Stimulated activated CD4-positive, alpha-beta T cell treated with anti-CD3 and anti-CD28 coated beads, Interleukin-12 subunit alpha, Interleukin-12 subunit beta, amount 100 ng/mL, for 48 hours (primary cell): ENCODE results near the gene SCAMP1.

Experiments
- DNase-seq, 3 donors: peaks; one replicate each; pipeline ENCODE4 v3.0.0-alpha.2; 2020; ENCODE audit warnings: low read depth in 2 of 3, low spot score in 1 of 3

Gene SCAMP1

DNA sequence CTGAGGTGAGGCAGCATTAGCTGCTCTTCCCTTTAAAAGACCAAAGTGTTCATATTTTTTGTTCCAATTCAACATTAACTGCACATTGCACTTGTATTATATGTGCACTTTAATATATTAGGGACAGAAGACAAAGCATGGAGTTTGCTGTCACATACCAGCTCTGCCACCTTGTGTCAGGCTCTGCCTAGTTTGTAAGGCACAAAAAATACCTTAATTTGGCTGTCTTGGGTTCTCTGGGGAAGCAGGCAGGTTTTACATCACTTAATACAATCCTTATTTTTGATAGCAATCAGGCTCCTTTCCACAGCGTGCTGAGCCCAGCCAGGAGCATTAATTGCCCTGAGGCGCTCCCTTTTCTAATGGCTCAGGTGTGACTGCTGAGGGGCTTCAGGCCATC is 131.8 kb downstream of the SCAMP1 start:
- DNase-seq = no peak

GRCh38 chr5:78492650-78493049 is 132.2 kb downstream of the SCAMP1 start:
- no peak for DNase-seq

DNA sequence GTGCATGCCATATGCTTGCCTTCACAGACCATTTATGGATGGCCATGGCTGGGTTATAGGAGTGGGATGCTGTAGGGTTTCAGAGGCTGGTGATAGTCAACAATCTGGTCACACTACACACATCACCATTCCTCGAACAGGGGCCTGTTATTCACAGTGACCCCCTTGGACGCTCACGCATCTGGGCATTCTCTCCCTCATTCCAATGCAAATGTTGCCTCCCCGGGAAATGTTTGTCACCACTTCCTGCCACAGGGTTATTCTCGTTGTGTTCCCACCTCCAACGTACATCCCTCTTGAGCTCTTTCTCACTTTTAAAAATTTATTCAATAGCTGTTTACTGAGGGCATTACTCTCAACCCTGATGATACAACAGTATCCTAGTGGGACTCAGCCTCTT is 135.4 kb downstream of the SCAMP1 start:
- no peak for DNase-seq

DNA sequence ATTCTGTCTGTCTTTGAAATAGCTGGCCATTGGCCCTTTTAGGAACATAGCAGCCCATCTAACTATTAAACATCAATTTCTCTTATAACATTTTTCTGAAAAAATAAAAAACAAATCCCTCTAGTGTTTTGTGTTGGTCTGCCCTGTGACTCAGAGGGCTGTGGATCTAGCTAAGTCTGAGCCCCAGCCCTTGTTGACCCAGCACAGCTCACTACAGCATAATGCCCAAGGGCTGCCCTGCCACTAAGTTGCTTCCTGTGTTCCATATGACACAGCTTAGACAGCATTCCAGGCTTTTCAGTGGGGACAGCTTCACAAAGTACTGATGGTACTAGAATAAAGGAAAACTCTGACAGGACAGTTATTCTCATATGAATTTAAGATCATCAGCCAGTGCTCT is 136.0 kb downstream of the SCAMP1 start:
- DNase-seq = no peak

DNA sequence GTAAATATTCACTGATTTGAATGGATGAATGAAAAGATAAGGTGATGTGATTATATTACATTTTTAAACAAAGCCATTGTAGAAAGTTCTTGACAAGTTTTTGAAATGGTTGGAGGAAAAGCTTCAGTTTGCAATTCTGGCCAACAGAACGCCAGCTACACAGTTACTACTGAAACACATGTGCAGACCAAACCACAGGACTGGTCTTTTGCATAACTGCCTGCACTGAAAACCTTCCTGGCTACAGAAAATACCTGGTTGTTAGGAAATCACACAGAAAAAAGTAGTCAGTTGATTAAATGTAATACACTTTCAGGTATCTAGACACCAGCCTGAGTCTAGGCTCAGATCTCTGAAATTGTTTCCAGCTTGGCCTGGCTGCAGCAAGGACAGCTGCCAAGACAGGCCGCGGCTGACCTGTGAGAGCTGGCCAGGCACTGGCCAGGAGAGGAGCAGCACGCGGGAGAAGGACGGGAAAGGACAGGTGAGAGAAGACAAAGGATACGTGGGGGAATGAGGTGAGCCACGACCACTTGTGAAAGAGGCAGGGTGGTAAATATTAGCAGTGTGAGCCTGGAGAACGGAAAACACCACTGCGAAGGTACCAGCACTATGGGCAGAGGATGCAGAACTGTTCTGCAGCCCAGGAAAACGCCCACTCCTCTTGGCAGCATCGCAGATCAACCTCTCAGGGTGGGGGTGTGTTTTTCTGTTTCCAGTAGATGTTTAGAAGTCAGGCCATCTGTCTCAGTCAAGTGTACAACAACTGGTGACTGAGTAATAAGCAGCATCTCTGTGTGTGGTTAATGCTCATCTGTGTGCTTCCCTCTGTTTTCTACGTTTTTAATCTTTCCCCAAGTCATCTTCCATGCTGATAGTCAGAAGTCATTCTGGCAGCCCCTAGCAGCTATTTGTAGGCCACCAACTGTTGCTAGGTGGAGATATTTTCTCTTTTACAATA is 137.4 kb downstream of the SCAMP1 start:
- no peak for DNase-seq

DNA sequence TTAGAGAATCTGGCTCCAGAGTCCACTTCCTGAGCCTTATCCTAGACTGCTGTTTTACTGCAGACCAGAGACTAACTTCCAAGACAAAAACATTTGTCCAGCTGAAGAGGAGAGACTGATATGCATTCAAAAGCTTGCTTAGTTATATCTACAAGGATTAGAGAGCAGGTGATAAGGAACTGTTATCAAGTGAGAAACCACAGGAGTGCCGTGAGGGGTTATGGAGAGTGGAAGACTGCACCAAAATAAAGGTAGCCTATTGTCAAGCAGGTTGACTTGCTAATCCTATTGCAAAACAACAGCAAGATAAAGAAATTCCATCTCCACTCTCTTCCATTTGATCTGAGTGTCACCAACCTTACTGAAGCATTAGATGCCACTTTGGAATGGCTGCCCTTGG is 139.1 kb downstream of the SCAMP1 start:
- no peak for DNase-seq

DNA sequence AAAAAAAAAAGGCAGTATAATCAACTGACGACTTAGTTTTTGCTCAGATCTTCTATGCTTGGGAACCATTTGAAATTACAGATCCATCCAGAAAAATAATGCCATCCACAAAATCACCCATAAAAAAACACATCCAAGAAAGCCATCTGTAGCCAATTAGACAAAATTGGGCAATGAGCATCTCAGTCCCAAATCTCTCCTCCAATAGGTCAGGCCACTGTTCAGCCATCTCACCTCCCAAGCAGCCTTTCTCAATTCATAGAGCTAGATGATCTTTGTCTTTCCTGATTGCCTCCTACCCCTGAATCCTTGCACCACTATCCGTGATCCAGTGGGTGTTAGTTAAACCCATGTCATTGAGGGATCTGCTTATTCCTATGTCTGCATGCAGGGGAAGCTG is 139.6 kb downstream of the SCAMP1 start:
- no peak for DNase-seq

DNA sequence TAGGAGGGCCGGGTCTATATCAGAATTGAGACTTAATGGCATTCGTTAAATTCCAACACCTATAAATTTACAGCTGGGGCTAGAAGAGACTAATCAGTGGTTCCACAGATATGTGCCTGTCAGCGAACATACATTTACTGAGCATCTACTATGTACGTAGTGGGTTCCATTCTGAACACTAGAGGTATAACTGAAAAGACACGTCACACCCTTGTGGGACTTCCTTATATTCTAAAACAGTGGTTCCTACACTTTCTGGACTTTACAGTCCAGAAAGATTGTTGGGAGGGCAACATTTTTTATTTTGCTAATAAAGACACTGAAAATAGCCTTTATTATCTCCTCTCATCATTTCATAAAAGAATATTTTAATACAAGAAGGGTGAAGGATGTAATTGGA is 140.5 kb downstream of the SCAMP1 start:
- DNase-seq = no peak

- no peak for DNase-seq
Observed at GRCh38 chr5:78501411-78502352, 141.3 kb downstream of the SCAMP1 start.

GRCh38 chr5:78503958-78504653 is 143.7 kb downstream of the SCAMP1 start:
- no peak for DNase-seq

GRCh38 chr5:78504704-78505677 is 144.6 kb downstream of the SCAMP1 start:
- no peak for DNase-seq

DNA sequence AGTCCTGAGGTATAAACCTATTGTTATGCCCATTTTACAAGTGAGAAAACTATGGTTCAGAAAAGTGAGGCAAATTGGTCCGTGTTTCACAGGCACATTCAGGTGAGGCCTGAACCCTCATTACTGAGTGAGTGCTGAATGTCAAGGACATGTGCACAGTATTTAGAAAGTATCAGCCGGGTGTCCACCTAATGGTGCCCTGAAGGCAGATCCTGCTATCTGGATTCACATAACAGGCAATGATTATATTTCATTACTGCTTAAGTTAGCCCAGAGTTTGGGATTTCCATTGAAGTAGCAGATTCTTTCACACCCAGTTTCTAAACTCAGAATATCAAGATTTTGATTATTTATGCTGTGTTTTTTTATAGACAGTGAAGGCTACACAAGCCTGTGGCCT is 145.4 kb downstream of the SCAMP1 start:
- DNase-seq = no peak

DNA sequence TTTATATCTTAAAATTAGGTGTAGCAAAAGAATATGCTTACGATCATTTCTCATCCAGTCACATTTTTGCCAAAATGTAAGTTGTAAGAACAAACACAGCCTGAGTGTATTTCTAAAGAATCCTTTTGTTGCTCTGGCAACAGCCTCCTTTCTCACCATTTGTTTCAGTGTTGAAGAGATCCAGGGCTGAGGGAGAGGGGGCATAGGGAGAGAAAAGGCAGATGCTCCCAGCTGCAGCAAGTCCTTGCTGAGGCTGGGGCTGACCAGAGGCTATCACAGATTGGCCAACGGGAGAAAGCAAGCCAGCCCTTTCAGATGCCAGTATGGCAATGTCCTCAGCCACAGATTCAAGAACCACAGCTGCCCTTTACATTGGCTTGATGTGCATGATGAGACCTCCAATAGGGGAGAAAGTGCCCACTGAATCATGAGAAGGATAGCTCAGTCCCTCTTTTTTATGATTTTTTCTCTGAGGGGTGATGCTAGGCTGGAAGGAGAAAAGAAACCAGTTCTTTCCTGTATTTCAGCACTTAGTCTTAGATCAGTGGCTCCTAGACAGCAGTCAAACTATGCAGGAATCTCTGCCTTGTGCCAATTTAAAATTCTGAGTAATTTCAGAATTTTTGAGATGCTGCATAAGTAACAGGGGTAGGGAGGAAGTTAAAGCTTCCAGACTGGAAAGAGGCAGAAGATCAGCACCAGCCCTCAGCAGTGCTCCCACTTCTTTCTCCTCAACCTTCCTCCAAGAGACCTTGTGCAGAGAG is 146.0 kb downstream of the SCAMP1 start:
- DNase-seq = no peak

DNA sequence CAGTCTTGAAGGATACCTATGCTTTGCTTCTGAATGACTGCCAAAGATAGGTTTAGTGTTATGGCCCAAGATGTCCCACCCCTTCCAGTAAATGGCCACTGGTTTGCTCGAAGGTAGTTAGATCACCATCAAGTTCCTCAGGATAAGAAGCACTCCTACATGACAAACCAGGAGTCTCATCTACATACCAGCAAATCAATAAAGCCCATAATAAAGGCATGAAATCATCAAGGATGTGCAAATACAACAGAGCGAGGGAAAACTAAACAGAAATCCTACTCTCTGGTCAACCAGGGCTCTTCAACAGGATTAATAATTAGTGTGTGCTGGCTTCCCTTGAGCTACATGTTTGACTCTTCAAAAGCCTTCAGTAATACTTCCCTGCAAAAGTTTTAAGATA is 147.1 kb downstream of the SCAMP1 start:
- DNase-seq = no peak

- DNase-seq = no peak
Observed at GRCh38 chr5:78508186-78508765, 147.9 kb downstream of the SCAMP1 start.

GRCh38 chr5:78509145-78509865 is 148.9 kb downstream of the SCAMP1 start:
- no peak for DNase-seq

- peak; percentile 1 to 23 (median 10) for DNase-seq
Observed at GRCh38 chr5:78509884-78510769, 149.7 kb downstream of the SCAMP1 start.
